Liver (tissue), 9 donors: Measurements from ENCODE around the gene CREB3L1. TPM values are rescaled to one million over a fixed set of nuclear protein-coding genes. Genes with fewer than 3 reads are reported as not detected.
"Not testable (repeated sequence)": the region's sequence is repeated elsewhere in the genome, so short reads cannot be mapped to it uniquely, and the experiment has no call there.

Source experiments
- DNase-seq: peaks from one replicate; pipeline ENCODE4 v3.0.0-alpha.2; 2017; ENCODE audit warnings: low spot score
- H3K27ac ChIP-seq, 2 donors: one replicate each; pipeline ENCODE4 v1.7.0; 2013; ENCODE audit warnings: inconsistent platforms in 2 of 2, low read length in 2 of 2, control low read depth in 1 of 2, low read depth in 1 of 2, mild to moderate bottlenecking in 1 of 2
- H3K27me3 ChIP-seq, 4 donors: one replicate each; pipeline versions ENCODE4 v1.6.1 to v1.7.0; 2013; ENCODE audit warnings: low read length in 3 of 4, inconsistent platforms in 1 of 4, mild to moderate bottlenecking in 1 of 4, moderate library complexity in 1 of 4; ENCODE audit not compliant: control insufficient read depth in 4 of 4, insufficient read depth in 4 of 4
- H3K36me3 ChIP-seq, 4 donors: one replicate each; pipeline versions ENCODE4 v1.6.1 to v1.7.0; 2013; ENCODE audit warnings: low read length in 3 of 4, mild to moderate bottlenecking in 3 of 4, low read depth in 1 of 4, moderate library complexity in 1 of 4; ENCODE audit not compliant: control insufficient read depth in 4 of 4, insufficient read depth in 3 of 4
- H3K4me1 ChIP-seq, 4 donors: one replicate each; pipeline versions ENCODE4 v1.6.1 to v1.7.0; 2013; ENCODE audit warnings: low read length in 3 of 4, mild to moderate bottlenecking in 3 of 4, moderate library complexity in 1 of 4; ENCODE audit not compliant: control insufficient read depth in 4 of 4, insufficient read depth in 4 of 4
- H3K4me3 ChIP-seq, 3 donors: one replicate each; pipeline versions ENCODE4 v1.6.1 to v1.7.0; 2013; ENCODE audit warnings: low read length in 3 of 3, control low read depth in 1 of 3, low read depth in 1 of 3, mild to moderate bottlenecking in 1 of 3
- H3K9ac ChIP-seq, 2 donors: one replicate each; pipeline ENCODE4 v1.7.0; 2013; ENCODE audit warnings: low read length in 2 of 2, mild to moderate bottlenecking in 2 of 2, moderate library complexity in 2 of 2, control low read depth in 1 of 2, low read depth in 1 of 2
- H3K9me3 ChIP-seq, 4 donors: one replicate each; pipeline versions ENCODE4 v1.6.1 to v1.7.0; 2013; ENCODE audit warnings: low read length in 3 of 4; ENCODE audit not compliant: control insufficient read depth in 4 of 4
- ATF3 ChIP-seq: IDR thresholded peaks from 2 replicates; pipeline ENCODE4 v1.6.1; 2016; ENCODE audit warnings: antibody characterized with exemption
- EGR1 ChIP-seq, 2 donors: IDR thresholded peaks; 2 replicates each; pipeline ENCODE4 v1.6.1; 2016 to 2018; ENCODE audit warnings: antibody characterized with exemption in 2 of 2, low read depth in 2 of 2
- FOXA1 ChIP-seq: IDR thresholded peaks from 2 replicates; pipeline ENCODE4 v1.6.1; 2016; ENCODE audit warnings: antibody characterized with exemption
- GABPA ChIP-seq, 2 donors: IDR thresholded peaks in 1 of 2; conservative IDR thresholded peaks in 1 of 2; 2 replicates each; pipeline ENCODE4 v1.6.1; 2016; ENCODE audit warnings: antibody characterized with exemption in 2 of 2, mild to moderate bottlenecking in 1 of 2, moderate library complexity in 1 of 2
- HNF4A ChIP-seq, 2 donors: conservative IDR thresholded peaks; 2 replicates each; pipeline ENCODE4 v1.6.1; 2016; ENCODE audit warnings: antibody characterized with exemption in 2 of 2, mild to moderate bottlenecking in 2 of 2
- JUND ChIP-seq, 2 donors: IDR thresholded peaks; 2 replicates each; pipeline ENCODE4 v1.6.1; 2016; ENCODE audit warnings: antibody characterized with exemption in 2 of 2
- NR2F2 ChIP-seq: IDR thresholded peaks from 2 replicates; pipeline ENCODE4 v1.6.1; 2016; ENCODE audit warnings: antibody characterized with exemption
- RAD21 ChIP-seq, 2 donors: IDR thresholded peaks; 2 replicates each; pipeline ENCODE4 v1.6.1; 2016; ENCODE audit warnings: antibody characterized with exemption in 2 of 2, mild to moderate bottlenecking in 2 of 2
- RXRA ChIP-seq, 2 donors: IDR thresholded peaks; 2 replicates each; pipeline ENCODE4 v1.6.1; 2017 to 2018; ENCODE audit warnings: antibody characterized with exemption in 2 of 2, mild to moderate bottlenecking in 1 of 2
- SP1 ChIP-seq: IDR thresholded peaks from 2 replicates; pipeline ENCODE4 v1.6.1; 2018; ENCODE audit warnings: antibody characterized with exemption, mild to moderate bottlenecking
- TAF1 ChIP-seq: conservative IDR thresholded peaks from 2 replicates; pipeline ENCODE4 v1.6.1; 2016; ENCODE audit warnings: antibody characterized with exemption, mild to moderate bottlenecking
- YY1 ChIP-seq: IDR thresholded peaks from 2 replicates; pipeline ENCODE4 v1.6.1; 2016; ENCODE audit warnings: antibody characterized with exemption, mild to moderate bottlenecking
- WGBS: extraction: QIAGEN DNeasy Blood & Tissue Kit; methylation state at CpG from one replicate; pipeline ENCODE4 v1.1.7; 2013; 5-methylcytosine and 5-hydroxymethylcytosine counted together
- polyA plus RNA-seq, 2 donors: library from polyadenylated mRNA; stranded (reverse) in 1 of 2; unstranded in 1 of 2; fragments of 200-250 nt in 1 of 2; fragments of >200 nt in 1 of 2; fragmentation: Nextera tagmentation in 1 of 2; extraction: Ambion mirVana in 1 of 2; gene quantifications; one replicate each; pipeline versions ENCODE4 v1.2.1 to v1.2.3, GENCODE V29; 2013 to 2015
- total RNA-seq, 2 donors: library from RNA; depleted of rRNA; stranded (reverse); fragments of >200 nt; gene quantifications; one replicate each; pipeline ENCODE4 v1.2.3, GENCODE V29; 2014
- TF ChIP-seq, protein P1 (sequence below): fragments of 150-350 bp; IDR thresholded peaks from 2 replicates; pipeline ENCODE4 v1.5.1; 2017; ENCODE audit warnings: improper control_type of control experiment, low read depth, low read length; ENCODE audit not compliant: missing input control
- TF ChIP-seq, protein P2 (sequence below): IDR thresholded peaks from 2 replicates; pipeline ENCODE4 v1.6.1; 2016; ENCODE audit warnings: antibody characterized with exemption, mild to moderate bottlenecking
- TF ChIP-seq, protein P3 (sequence below): IDR thresholded peaks from 2 replicates; pipeline ENCODE4 v1.6.1; 2016; ENCODE audit warnings: antibody characterized with exemption
- TF ChIP-seq, protein P4 (sequence below): IDR thresholded peaks from 2 replicates; pipeline ENCODE4 v1.6.1; 2016; ENCODE audit warnings: antibody characterized with exemption
- donor health status: healthy.
- donor health status: healthy.
- donor health status: healthy.
- donor health status: healthy.
- donor health status: healthy.

Gene CREB3L1
- total and polyA plus RNA-seq, 4 donors, result 0.14 to 1.3 (median 0.33) TPM

DNA sequence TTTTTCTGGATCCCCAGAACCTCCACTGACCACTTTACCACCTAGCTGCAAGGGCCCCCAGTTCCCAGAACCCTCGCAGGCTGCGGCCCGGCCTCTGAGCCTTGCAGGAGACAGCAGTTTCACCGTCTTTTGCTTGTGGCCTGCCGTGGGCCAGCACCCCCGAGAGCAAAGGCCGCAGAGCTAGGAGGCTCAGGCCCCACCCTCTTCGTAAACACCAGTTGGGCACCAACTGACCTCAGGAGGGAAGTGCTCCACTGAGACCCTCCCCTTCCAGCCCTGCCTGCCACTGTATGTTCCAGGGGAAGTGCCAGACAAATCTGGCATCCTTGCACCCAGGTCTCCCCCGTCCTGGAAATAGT, 23.4 kb upstream of the CREB3L1 start:
- Histone ChIP-seq H3K4me3 (no peak overlapping the region), H3K4me1 (peaks cover 0 to 4% (median 0%) of the 10 kb centered on the region in 4 donors), H3K27me3 (peaks cover 0 to 4% (median 0%) of the 10 kb centered on the region in 4 donors), H3K9ac (no peak overlapping the region), H3K36me3 (no peaks in the 10 kb centered on the region), H3K27ac (no peak overlapping the region), H3K9me3 (no peaks in the 10 kb centered on the region)
- DNase-seq, result peak; percentile 52
- TF ChIP-seq RXRA (IDR thresholded peaks at IDR 0.05) (no peak), HNF4A (conservative IDR thresholded peaks at IDR 0.05) (peak in 1 of 2 donors; percentile 11)
- WGBS, result 64% methylated on average over 9 of the region's 9 CpGs

DNA sequence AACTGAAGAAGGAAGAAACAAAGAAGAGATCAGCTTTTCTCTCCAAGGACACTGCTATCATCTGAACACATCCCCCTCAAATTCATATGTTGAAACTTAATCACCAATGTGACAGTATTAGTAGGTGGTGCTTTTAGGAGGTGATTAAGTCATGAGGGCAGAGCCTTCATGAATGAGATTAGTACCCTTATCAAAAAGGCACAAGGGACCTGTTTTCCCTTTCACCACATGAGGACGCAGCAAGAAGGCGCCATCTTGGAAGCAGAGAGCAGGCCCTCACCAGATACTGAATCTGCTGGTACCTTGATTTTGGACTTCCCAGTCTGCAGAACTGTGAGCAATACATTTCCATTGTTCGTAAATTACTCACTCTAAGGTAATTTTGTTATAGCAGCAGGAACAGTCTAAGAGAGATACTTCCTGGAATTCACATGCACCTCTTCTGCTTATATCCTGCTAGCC, 20.9 kb upstream of the CREB3L1 start:
- no peaks in the 10 kb centered on the region for H3K27me3 ChIP-seq
- TF ChIP-seq FOXA1 (no peak), HNF4A (conservative IDR thresholded peaks at IDR 0.05) (no peak), NR2F2 (no peak), YY1 (no peak), GABPA (IDR thresholded peaks at IDR 0.05 in 1 of 2, conservative IDR thresholded peaks at IDR 0.05 in 1 of 2) (no peak), JUND (IDR thresholded peaks at IDR 0.05) (no peak), TAF1 (no peak), ATF3 (no peak), RXRA (IDR thresholded peaks at IDR 0.05) (no peak), EGR1 (IDR thresholded peaks at IDR 0.05; ENCODE audit: low read depth in 2 of 2) (no peak), RAD21 (IDR thresholded peaks at IDR 0.05) (no peak), SP1 (no peak)
- TF ChIP-seq, protein P1, sequence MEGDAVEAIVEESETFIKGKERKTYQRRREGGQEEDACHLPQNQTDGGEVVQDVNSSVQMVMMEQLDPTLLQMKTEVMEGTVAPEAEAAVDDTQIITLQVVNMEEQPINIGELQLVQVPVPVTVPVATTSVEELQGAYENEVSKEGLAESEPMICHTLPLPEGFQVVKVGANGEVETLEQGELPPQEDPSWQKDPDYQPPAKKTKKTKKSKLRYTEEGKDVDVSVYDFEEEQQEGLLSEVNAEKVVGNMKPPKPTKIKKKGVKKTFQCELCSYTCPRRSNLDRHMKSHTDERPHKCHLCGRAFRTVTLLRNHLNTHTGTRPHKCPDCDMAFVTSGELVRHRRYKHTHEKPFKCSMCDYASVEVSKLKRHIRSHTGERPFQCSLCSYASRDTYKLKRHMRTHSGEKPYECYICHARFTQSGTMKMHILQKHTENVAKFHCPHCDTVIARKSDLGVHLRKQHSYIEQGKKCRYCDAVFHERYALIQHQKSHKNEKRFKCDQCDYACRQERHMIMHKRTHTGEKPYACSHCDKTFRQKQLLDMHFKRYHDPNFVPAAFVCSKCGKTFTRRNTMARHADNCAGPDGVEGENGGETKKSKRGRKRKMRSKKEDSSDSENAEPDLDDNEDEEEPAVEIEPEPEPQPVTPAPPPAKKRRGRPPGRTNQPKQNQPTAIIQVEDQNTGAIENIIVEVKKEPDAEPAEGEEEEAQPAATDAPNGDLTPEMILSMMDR, result no peak
- TF ChIP-seq, protein P2, sequence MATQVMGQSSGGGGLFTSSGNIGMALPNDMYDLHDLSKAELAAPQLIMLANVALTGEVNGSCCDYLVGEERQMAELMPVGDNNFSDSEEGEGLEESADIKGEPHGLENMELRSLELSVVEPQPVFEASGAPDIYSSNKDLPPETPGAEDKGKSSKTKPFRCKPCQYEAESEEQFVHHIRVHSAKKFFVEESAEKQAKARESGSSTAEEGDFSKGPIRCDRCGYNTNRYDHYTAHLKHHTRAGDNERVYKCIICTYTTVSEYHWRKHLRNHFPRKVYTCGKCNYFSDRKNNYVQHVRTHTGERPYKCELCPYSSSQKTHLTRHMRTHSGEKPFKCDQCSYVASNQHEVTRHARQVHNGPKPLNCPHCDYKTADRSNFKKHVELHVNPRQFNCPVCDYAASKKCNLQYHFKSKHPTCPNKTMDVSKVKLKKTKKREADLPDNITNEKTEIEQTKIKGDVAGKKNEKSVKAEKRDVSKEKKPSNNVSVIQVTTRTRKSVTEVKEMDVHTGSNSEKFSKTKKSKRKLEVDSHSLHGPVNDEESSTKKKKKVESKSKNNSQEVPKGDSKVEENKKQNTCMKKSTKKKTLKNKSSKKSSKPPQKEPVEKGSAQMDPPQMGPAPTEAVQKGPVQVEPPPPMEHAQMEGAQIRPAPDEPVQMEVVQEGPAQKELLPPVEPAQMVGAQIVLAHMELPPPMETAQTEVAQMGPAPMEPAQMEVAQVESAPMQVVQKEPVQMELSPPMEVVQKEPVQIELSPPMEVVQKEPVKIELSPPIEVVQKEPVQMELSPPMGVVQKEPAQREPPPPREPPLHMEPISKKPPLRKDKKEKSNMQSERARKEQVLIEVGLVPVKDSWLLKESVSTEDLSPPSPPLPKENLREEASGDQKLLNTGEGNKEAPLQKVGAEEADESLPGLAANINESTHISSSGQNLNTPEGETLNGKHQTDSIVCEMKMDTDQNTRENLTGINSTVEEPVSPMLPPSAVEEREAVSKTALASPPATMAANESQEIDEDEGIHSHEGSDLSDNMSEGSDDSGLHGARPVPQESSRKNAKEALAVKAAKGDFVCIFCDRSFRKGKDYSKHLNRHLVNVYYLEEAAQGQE, result no peak
- TF ChIP-seq, protein P3, sequence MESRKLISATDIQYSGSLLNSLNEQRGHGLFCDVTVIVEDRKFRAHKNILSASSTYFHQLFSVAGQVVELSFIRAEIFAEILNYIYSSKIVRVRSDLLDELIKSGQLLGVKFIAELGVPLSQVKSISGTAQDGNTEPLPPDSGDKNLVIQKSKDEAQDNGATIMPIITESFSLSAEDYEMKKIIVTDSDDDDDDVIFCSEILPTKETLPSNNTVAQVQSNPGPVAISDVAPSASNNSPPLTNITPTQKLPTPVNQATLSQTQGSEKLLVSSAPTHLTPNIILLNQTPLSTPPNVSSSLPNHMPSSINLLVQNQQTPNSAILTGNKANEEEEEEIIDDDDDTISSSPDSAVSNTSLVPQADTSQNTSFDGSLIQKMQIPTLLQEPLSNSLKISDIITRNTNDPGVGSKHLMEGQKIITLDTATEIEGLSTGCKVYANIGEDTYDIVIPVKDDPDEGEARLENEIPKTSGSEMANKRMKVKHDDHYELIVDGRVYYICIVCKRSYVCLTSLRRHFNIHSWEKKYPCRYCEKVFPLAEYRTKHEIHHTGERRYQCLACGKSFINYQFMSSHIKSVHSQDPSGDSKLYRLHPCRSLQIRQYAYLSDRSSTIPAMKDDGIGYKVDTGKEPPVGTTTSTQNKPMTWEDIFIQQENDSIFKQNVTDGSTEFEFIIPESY, result no peak
- TF ChIP-seq, protein P4, sequence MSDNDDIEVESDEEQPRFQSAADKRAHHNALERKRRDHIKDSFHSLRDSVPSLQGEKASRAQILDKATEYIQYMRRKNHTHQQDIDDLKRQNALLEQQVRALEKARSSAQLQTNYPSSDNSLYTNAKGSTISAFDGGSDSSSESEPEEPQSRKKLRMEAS, result no peak
- DNase-seq, result no peak
- no peak overlapping the region for H3K27ac ChIP-seq
- H3K4me3 ChIP-seq, result no peak overlapping the region
- H3K36me3 ChIP-seq, result no peaks in the 10 kb centered on the region
- H3K4me1 ChIP-seq, result peaks cover 0 to 4% (median 0%) of the 10 kb centered on the region in 4 donors
- no peaks in the 10 kb centered on the region for H3K9me3 ChIP-seq
- WGBS, result 98% methylated on average over 3 of the region's 3 CpGs
- H3K9ac ChIP-seq, result no peak overlapping the region

- not testable (repeated sequence) for H3K36me3 ChIP-seq, H3K9ac ChIP-seq, H3K27me3 ChIP-seq, DNase-seq, H3K4me1 ChIP-seq, H3K9me3 ChIP-seq, H3K27ac ChIP-seq, H3K4me3 ChIP-seq
- 94% methylated on average over 5 of the region's 5 CpGs for WGBS
These were observed 18.1 kb upstream of the CREB3L1 start for GRCh38 chr11:46259347-46259746.
